GM23338 (cell line): Measurements from ENCODE around the gene ADGRG7. TPM values are rescaled to one million over a fixed set of nuclear protein-coding genes. Genes with fewer than 3 reads are reported as not detected.

Source experiments
- ATAC-seq: fragments of 200-7000 bp; cut with Tn5 transposase; 3 replicates; pipeline ENCODE4 v1.9.1; 2020
- DNase-seq: peaks from one replicate; pipeline ENCODE4 v3.0.0-alpha.2; 2015; ENCODE audit warnings: low spot score
- H2AFZ ChIP-seq: fragments of 200-600 bp; sonication (generic); 2 replicates; pipeline ENCODE4 v1.8.0; 2016; ENCODE audit warnings: antibody characterized with exemption, mild to moderate bottlenecking, moderate library complexity
- H3F3A ChIP-seq: fragments of 200-600 bp; sonication (generic); replicated peaks from 2 replicates; pipeline ENCODE4 v1.8.0; 2017; ENCODE audit warnings: antibody characterized with exemption, mixed run types, low read depth
- H3K27ac ChIP-seq: fragments of 200-600 bp; sonication (generic); 2 replicates; pipeline ENCODE4 v1.6.1; 2016; ENCODE audit warnings: low read depth
- H3K27me3 ChIP-seq: fragments of 200-600 bp; sonication (generic); 2 replicates; pipeline ENCODE4 v1.8.0; 2016; ENCODE audit warnings: mild to moderate bottlenecking, mixed run types, moderate library complexity; ENCODE audit not compliant: insufficient read depth
- H3K36me3 ChIP-seq: fragments of 200-600 bp; sonication (generic); 2 replicates; pipeline ENCODE4 v1.8.0; 2016; ENCODE audit warnings: mild to moderate bottlenecking; ENCODE audit not compliant: insufficient read depth
- H3K4me1 ChIP-seq: fragments of 200-600 bp; sonication (generic); 2 replicates; pipeline ENCODE4 v1.8.0; 2016; ENCODE audit warnings: mild to moderate bottlenecking, moderate library complexity; ENCODE audit not compliant: insufficient read depth
- H3K4me2 ChIP-seq: fragments of 200-600 bp; sonication (generic); 2 replicates; pipeline ENCODE4 v1.7.1; 2017; ENCODE audit warnings: mixed run types
- H3K4me3 ChIP-seq: fragments of 200-600 bp; sonication (generic); 2 replicates; pipeline ENCODE4 v1.6.1; 2016; ENCODE audit warnings: mixed run types
- H3K79me2 ChIP-seq: fragments of 200-600 bp; sonication (generic); replicated peaks from 2 replicates; pipeline ENCODE4 v1.8.0; 2017; ENCODE audit warnings: mild to moderate bottlenecking; ENCODE audit not compliant: insufficient read depth
- H3K9me2 ChIP-seq: fragments of 200-600 bp; sonication (generic); 2 replicates; pipeline ENCODE4 v1.8.0; 2017; ENCODE audit not compliant: insufficient read depth
- H4K20me1 ChIP-seq: fragments of 200-600 bp; sonication (generic); replicated peaks from 2 replicates; pipeline ENCODE4 v1.8.0; 2017; ENCODE audit warnings: mild to moderate bottlenecking; ENCODE audit not compliant: insufficient read depth
- H3K27ac Mint-ChIP-seq: 2 replicates; pipeline ENCODE4 v1.8.0; 2020; ENCODE audit warnings: inconsistent platforms, mild to moderate bottlenecking, moderate library complexity, mixed read lengths
- H3K27me3 Mint-ChIP-seq: 3 replicates; pipeline ENCODE4 v1.8.0; 2022; ENCODE audit warnings: low read depth, mild to moderate bottlenecking, moderate library complexity, mixed read lengths, inconsistent platforms; ENCODE audit not compliant: insufficient read depth, poor library complexity
- H3K36me3 Mint-ChIP-seq: 3 replicates; pipeline ENCODE4 v1.8.0; 2021; ENCODE audit warnings: low read depth, mild to moderate bottlenecking, inconsistent platforms, moderate library complexity, mixed read lengths
- H3K4me1 Mint-ChIP-seq: 3 replicates; pipeline ENCODE4 v1.8.0; 2020; ENCODE audit warnings: mild to moderate bottlenecking, inconsistent platforms, mixed read lengths
- H3K4me3 Mint-ChIP-seq: 3 replicates; pipeline ENCODE4 v1.8.0; 2021; ENCODE audit warnings: moderate library complexity, mild to moderate bottlenecking, inconsistent platforms, mixed read lengths
- H3K9me3 Mint-ChIP-seq: 3 replicates; pipeline ENCODE4 v1.8.0; 2020; ENCODE audit warnings: moderate library complexity, mild to moderate bottlenecking, inconsistent platforms, mixed read lengths
- ETS1 ChIP-seq: IDR thresholded peaks from 2 replicates; pipeline ENCODE4 v1.6.1; 2016; ENCODE audit warnings: antibody characterized with exemption
- EZH2 ChIP-seq: fragments of 200-600 bp; sonication (generic); IDR thresholded peaks from one replicate; pipeline ENCODE4 v1.8.0; 2017; ENCODE audit warnings: antibody characterized with exemption, mild to moderate bottlenecking, low read depth; ENCODE audit not compliant: unreplicated experiment
- EZH2phosphoT487 ChIP-seq: fragments of 200-600 bp; sonication (generic); IDR thresholded peaks from one replicate; pipeline ENCODE4 v1.8.1; 2018; ENCODE audit warnings: antibody characterized with exemption; ENCODE audit not compliant: unreplicated experiment
- JUNB ChIP-seq: IDR thresholded peaks from one replicate; pipeline ENCODE4 v1.6.1; 2016; ENCODE audit warnings: antibody characterized with exemption; ENCODE audit not compliant: unreplicated experiment
- POLR2AphosphoS5 ChIP-seq: IDR thresholded peaks from 2 replicates; pipeline ENCODE4 v1.6.1; 2016; ENCODE audit warnings: antibody characterized with exemption, low read depth
- STAT1 ChIP-seq: IDR thresholded peaks from one replicate; pipeline ENCODE4 v1.6.1; 2016; ENCODE audit warnings: antibody characterized with exemption; ENCODE audit not compliant: unreplicated experiment
- ZNF331 ChIP-seq: fragments of 250-450 bp; sonication (Bioruptor Pico); IDR thresholded peaks from 2 replicates; pipeline ENCODE4 v1.5.0; 2020; ENCODE audit warnings: low read depth, mild to moderate bottlenecking, moderate library complexity
- polyA plus RNA-seq: library from polyadenylated mRNA; unstranded; fragments of >200 nt; fragmentation: Nextera tagmentation; extraction: Ambion mirVana; gene quantifications from 2 replicates; pipeline ENCODE4 v1.2.1, GENCODE V29; 2016
- total RNA-seq: library from RNA; depleted of rRNA; stranded (reverse); fragments of >200 nt; shearing (Covaris generic); gene quantifications from 2 replicates; pipeline ENCODE4 v1.2.3, GENCODE V29; 2014
- TF ChIP-seq, protein P1 (sequence below): fragments of 250-450 bp; sonication (Bioruptor Pico); IDR thresholded peaks from 2 replicates; pipeline ENCODE4 v1.5.0; 2020; ENCODE audit warnings: mild to moderate bottlenecking, moderate library complexity
- TF ChIP-seq, protein P2 (sequence below), 2 experiments: fragments of 200-600 bp in 1 of 2; sonication (generic) in 1 of 2; conservative IDR thresholded peaks; 2 replicates each; pipeline versions ENCODE4 v1.5.1 to v1.6.1; 2016 to 2017; ENCODE audit warnings: antibody characterized with exemption in 2 of 2, low read depth in 2 of 2, mild to moderate bottlenecking in 2 of 2, moderate library complexity in 1 of 2

ADGRG7 gene
- total and polyA plus RNA-seq, 2 experiments from 2014 or later, result not detected

DNA sequence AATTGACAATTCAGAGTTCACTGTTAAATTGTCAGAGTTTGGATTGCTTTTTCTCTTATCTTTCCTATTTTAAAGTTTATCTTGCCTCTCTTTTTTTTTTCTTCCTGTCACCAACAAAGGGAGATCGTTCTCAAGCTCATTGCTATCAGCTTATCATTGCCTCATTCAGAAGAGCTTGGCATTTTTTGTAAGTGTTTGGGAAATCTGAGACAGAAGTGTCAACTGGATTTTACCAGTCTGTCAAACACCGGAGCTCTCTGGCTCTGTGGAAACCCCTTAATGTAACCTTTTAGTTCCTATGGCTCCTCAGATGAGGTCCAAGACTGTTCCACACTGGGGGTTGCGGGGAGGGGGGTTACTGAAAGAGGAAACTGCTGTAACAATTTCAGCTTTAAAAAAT lies 89.3 kb downstream of the ADGRG7 start:
- Histone ChIP-seq H3K4me1 (no peaks in the 10 kb centered on the region), H3K4me3 (no peak overlapping the region), H3K9me2 (no peaks in the 10 kb centered on the region), H3K36me3 (no peaks in the 10 kb centered on the region), H3K27ac (no peak overlapping the region), H3K79me2 (no peaks in the 10 kb centered on the region), H3K27me3 (no peaks in the 10 kb centered on the region), H3F3A (no peaks in the 10 kb centered on the region), H2AFZ (no peak overlapping the region), H4K20me1 (no peaks in the 10 kb centered on the region), H3K4me2 (no peak overlapping the region)
- Mint-ChIP-seq H3K4me1 (no peaks in the 10 kb centered on the region), H3K36me3 (no peaks in the 10 kb centered on the region), H3K4me3 (no peak overlapping the region), H3K27ac (no peak overlapping the region), H3K9me3 (no peaks in the 10 kb centered on the region), H3K27me3 (no peaks in the 10 kb centered on the region)
- DNase-seq (no peak), ATAC-seq (no peak)
- TF ChIP-seq STAT1 (no peak), POLR2AphosphoS5 (no peak), EZH2phosphoT487 (no peak), JUNB (no peak), ZNF331 (no peak), EZH2 (no peak), ETS1 (no peak)
- TF ChIP-seq, protein P1, sequence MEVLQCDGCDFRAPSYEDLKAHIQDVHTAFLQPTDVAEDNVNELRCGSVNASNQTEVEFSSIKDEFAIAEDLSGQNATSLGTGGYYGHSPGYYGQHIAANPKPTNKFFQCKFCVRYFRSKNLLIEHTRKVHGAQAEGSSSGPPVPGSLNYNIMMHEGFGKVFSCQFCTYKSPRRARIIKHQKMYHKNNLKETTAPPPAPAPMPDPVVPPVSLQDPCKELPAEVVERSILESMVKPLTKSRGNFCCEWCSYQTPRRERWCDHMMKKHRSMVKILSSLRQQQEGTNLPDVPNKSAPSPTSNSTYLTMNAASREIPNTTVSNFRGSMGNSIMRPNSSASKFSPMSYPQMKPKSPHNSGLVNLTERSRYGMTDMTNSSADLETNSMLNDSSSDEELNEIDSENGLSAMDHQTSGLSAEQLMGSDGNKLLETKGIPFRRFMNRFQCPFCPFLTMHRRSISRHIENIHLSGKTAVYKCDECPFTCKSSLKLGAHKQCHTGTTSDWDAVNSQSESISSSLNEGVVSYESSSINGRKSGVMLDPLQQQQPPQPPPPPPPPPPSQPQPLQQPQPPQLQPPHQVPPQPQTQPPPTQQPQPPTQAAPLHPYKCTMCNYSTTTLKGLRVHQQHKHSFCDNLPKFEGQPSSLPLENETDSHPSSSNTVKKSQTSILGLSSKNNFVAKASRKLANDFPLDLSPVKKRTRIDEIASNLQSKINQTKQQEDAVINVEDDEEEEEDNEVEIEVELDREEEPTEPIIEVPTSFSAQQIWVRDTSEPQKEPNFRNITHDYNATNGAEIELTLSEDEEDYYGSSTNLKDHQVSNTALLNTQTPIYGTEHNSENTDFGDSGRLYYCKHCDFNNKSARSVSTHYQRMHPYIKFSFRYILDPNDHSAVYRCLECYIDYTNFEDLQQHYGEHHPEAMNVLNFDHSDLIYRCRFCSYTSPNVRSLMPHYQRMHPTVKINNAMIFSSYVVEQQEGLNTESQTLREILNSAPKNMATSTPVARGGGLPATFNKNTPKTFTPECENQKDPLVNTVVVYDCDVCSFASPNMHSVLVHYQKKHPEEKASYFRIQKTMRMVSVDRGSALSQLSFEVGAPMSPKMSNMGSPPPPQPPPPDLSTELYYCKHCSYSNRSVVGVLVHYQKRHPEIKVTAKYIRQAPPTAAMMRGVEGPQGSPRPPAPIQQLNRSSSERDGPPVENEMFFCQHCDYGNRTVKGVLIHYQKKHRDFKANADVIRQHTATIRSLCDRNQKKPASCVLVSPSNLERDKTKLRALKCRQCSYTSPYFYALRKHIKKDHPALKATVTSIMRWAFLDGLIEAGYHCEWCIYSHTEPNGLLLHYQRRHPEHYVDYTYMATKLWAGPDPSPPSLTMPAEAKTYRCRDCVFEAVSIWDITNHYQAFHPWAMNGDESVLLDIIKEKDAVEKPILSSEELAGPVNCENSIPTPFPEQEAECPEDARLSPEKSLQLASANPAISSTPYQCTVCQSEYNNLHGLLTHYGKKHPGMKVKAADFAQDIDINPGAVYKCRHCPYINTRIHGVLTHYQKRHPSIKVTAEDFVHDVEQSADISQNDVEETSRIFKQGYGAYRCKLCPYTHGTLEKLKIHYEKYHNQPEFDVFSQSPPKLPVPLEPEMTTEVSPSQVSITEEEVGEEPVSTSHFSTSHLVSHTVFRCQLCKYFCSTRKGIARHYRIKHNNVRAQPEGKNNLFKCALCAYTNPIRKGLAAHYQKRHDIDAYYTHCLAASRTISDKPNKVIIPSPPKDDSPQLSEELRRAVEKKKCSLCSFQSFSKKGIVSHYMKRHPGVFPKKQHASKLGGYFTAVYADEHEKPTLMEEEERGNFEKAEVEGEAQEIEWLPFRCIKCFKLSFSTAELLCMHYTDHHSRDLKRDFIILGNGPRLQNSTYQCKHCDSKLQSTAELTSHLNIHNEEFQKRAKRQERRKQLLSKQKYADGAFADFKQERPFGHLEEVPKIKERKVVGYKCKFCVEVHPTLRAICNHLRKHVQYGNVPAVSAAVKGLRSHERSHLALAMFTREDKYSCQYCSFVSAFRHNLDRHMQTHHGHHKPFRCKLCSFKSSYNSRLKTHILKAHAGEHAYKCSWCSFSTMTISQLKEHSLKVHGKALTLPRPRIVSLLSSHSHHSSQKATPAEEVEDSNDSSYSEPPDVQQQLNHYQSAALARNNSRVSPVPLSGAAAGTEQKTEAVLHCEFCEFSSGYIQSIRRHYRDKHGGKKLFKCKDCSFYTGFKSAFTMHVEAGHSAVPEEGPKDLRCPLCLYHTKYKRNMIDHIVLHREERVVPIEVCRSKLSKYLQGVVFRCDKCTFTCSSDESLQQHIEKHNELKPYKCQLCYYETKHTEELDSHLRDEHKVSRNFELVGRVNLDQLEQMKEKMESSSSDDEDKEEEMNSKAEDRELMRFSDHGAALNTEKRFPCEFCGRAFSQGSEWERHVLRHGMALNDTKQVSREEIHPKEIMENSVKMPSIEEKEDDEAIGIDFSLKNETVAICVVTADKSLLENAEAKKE (CRISPR knock-in tag), result no peak
- TF ChIP-seq, protein P2, sequence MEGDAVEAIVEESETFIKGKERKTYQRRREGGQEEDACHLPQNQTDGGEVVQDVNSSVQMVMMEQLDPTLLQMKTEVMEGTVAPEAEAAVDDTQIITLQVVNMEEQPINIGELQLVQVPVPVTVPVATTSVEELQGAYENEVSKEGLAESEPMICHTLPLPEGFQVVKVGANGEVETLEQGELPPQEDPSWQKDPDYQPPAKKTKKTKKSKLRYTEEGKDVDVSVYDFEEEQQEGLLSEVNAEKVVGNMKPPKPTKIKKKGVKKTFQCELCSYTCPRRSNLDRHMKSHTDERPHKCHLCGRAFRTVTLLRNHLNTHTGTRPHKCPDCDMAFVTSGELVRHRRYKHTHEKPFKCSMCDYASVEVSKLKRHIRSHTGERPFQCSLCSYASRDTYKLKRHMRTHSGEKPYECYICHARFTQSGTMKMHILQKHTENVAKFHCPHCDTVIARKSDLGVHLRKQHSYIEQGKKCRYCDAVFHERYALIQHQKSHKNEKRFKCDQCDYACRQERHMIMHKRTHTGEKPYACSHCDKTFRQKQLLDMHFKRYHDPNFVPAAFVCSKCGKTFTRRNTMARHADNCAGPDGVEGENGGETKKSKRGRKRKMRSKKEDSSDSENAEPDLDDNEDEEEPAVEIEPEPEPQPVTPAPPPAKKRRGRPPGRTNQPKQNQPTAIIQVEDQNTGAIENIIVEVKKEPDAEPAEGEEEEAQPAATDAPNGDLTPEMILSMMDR (conservative IDR thresholded peaks at IDR 0.05; ENCODE audit: low read depth in 2 of 2), result no peak
